Measurements from ENCODE around the gene ASCL5. TPM values are rescaled to one million over a fixed set of nuclear protein-coding genes. Genes with fewer than 3 reads are reported as not detected.

Gene ASCL5
- total RNA-seq, 2 experiments from 2014 or later, result not detected

- ATAC-seq (no peak), DNase-seq (no peak)
- Mint-ChIP-seq H3K27me3 (no peaks in the 10 kb centered on the region), H3K4me3 (no peak overlapping the region), H3K27ac (no peak overlapping the region), H3K9me3 (ENCODE audit: low read depth) (no peaks in the 10 kb centered on the region), H3K4me1 (no peaks in the 10 kb centered on the region), H3K36me3 (no peaks in the 10 kb centered on the region)
- CTCF ChIA-PET, result interaction anchor here (1.1 kb wide), 1 partner anchor 22 kb away, joined by 3 read pairs; no protein-coding TSS in a partner anchor
These were observed 17.7 kb upstream of the ASCL5 start for GRCh38 chr1:201144701-201145100.

- H3K27ac Mint-ChIP-seq, result no peak overlapping the region
- no peaks in the 10 kb centered on the region for H3K27me3 Mint-ChIP-seq
- H3K4me1 Mint-ChIP-seq, result no peaks in the 10 kb centered on the region
- no peak overlapping the region for H3K4me3 Mint-ChIP-seq
- ATAC-seq, result no peak
- CTCF ChIA-PET, result interaction anchor here (1.1 kb wide), 1 partner anchor 22 kb away, joined by 3 read pairs; no protein-coding TSS in a partner anchor
- no peaks in the 10 kb centered on the region for H3K9me3 Mint-ChIP-seq (ENCODE audit: low read depth)
- no peak for DNase-seq
- H3K36me3 Mint-ChIP-seq, result no peaks in the 10 kb centered on the region
These were observed 17.0 kb upstream of the ASCL5 start for GRCh38 chr1:201143726-201144635.

- no peaks in the 10 kb centered on the region for H3K9me3 Mint-ChIP-seq (ENCODE audit: low read depth)
- no peak overlapping the region for H3K27ac Mint-ChIP-seq
- H3K4me3 Mint-ChIP-seq, result no peak overlapping the region
- no peak for ATAC-seq
- no peak for DNase-seq
- no peaks in the 10 kb centered on the region for H3K36me3 Mint-ChIP-seq
- no peaks in the 10 kb centered on the region for H3K4me1 Mint-ChIP-seq
- CTCF ChIA-PET, result interaction anchor here (1.1 kb wide), 1 partner anchor 21 kb away, joined by 3 read pairs; no protein-coding TSS in a partner anchor
- H3K27me3 Mint-ChIP-seq, result no peaks in the 10 kb centered on the region
These were observed 16.1 kb upstream of the ASCL5 start for GRCh38 chr1:201142849-201143725.

- CTCF ChIA-PET, result interaction anchor here (0.6 to 0.9 kb wide), 2 partner anchors 61 to 163 kb away, joined by 3 read pairs; no protein-coding TSS in a partner anchor
- Mint-ChIP-seq H3K27me3 (no peaks in the 10 kb centered on the region), H3K4me1 (no peaks in the 10 kb centered on the region), H3K9me3 (ENCODE audit: low read depth) (no peaks in the 10 kb centered on the region), H3K27ac (no peak overlapping the region), H3K4me3 (no peak overlapping the region), H3K36me3 (no peaks in the 10 kb centered on the region)
- DNase-seq (no peak), ATAC-seq (no peak)
These were observed 15.2 kb upstream of the ASCL5 start for GRCh38 chr1:201142011-201142848.

GRCh38 chr1:201141418-201141817 lies 14.4 kb upstream of the ASCL5 start:
- Mint-ChIP-seq H3K27me3 (no peaks in the 10 kb centered on the region), H3K4me3 (no peak overlapping the region), H3K9me3 (ENCODE audit: low read depth) (no peaks in the 10 kb centered on the region), H3K36me3 (no peaks in the 10 kb centered on the region), H3K4me1 (no peaks in the 10 kb centered on the region), H3K27ac (no peak overlapping the region)
- no peak for DNase-seq
- CTCF ChIA-PET, result interaction anchor here (0.9 kb wide), 1 partner anchor 162 kb away, joined by 3 read pairs; no protein-coding TSS in a partner anchor
- no peak for ATAC-seq

- Mint-ChIP-seq H3K4me3 (no peak overlapping the region), H3K27me3 (no peaks in the 10 kb centered on the region), H3K36me3 (no peaks in the 10 kb centered on the region), H3K4me1 (no peaks in the 10 kb centered on the region), H3K27ac (no peak overlapping the region), H3K9me3 (ENCODE audit: low read depth) (no peaks in the 10 kb centered on the region)
- CTCF ChIA-PET, result no interaction called here
- ATAC-seq (no peak), DNase-seq (no peak)
These were observed 13.9 kb upstream of the ASCL5 start for GRCh38 chr1:201140941-201141260.

GRCh38 chr1:201140235-201140940 lies 13.4 kb upstream of the ASCL5 start:
- Mint-ChIP-seq H3K4me1 (no peaks in the 10 kb centered on the region), H3K27me3 (no peaks in the 10 kb centered on the region), H3K27ac (no peak overlapping the region), H3K36me3 (no peaks in the 10 kb centered on the region), H3K4me3 (no peak overlapping the region), H3K9me3 (ENCODE audit: low read depth) (no peaks in the 10 kb centered on the region)
- CTCF ChIA-PET, result interaction anchor here (0.7 kb wide), 1 partner anchor 221 kb away, joined by 3 read pairs; no protein-coding TSS in a partner anchor
- no peak for DNase-seq
- no peak for ATAC-seq

GRCh38 chr1:201139756-201140155 lies 12.8 kb upstream of the ASCL5 start:
- Mint-ChIP-seq H3K27me3 (no peaks in the 10 kb centered on the region), H3K36me3 (no peaks in the 10 kb centered on the region), H3K4me3 (no peak overlapping the region), H3K9me3 (ENCODE audit: low read depth) (no peaks in the 10 kb centered on the region), H3K4me1 (no peaks in the 10 kb centered on the region), H3K27ac (no peak overlapping the region)
- no peak for DNase-seq
- CTCF ChIA-PET, result interaction anchor here (0.7 kb wide), 1 partner anchor 222 kb away, joined by 3 read pairs; no protein-coding TSS in a partner anchor
- no peak for ATAC-seq

- Mint-ChIP-seq H3K9me3 (ENCODE audit: low read depth) (no peaks in the 10 kb centered on the region), H3K4me1 (no peaks in the 10 kb centered on the region), H3K27me3 (no peaks in the 10 kb centered on the region), H3K4me3 (no peak overlapping the region), H3K27ac (no peak overlapping the region), H3K36me3 (no peaks in the 10 kb centered on the region)
- no peak for ATAC-seq
- DNase-seq, result no peak
- CTCF ChIA-PET, result no interaction called here
These were observed 12.3 kb upstream of the ASCL5 start for GRCh38 chr1:201139306-201139705.

GRCh38 chr1:201138311-201138840 lies 11.4 kb upstream of the ASCL5 start:
- CTCF ChIA-PET, result interaction anchor here (0.7 to 1.0 kb wide), 2 partner anchors 16 to 19 kb away, joined by 3 read pairs; no protein-coding TSS in a partner anchor
- no peaks in the 10 kb centered on the region for H3K36me3 Mint-ChIP-seq
- ATAC-seq (no peak), DNase-seq (no peak)
- H3K4me1 Mint-ChIP-seq, result no peaks in the 10 kb centered on the region
- no peak overlapping the region for H3K27ac Mint-ChIP-seq
- no peaks in the 10 kb centered on the region for H3K9me3 Mint-ChIP-seq (ENCODE audit: low read depth)
- H3K4me3 Mint-ChIP-seq, result no peak overlapping the region
- H3K27me3 Mint-ChIP-seq, result no peaks in the 10 kb centered on the region

- ATAC-seq (no peak), DNase-seq (no peak)
- Mint-ChIP-seq H3K4me3 (no peak overlapping the region), H3K9me3 (ENCODE audit: low read depth) (no peaks in the 10 kb centered on the region), H3K27me3 (no peaks in the 10 kb centered on the region), H3K27ac (no peak overlapping the region), H3K4me1 (no peaks in the 10 kb centered on the region), H3K36me3 (no peaks in the 10 kb centered on the region)
- CTCF ChIA-PET, result interaction anchor here (0.7 to 1.3 kb wide), 4 partner anchors 15 to 18 kb away, joined by 3 to 6 read pairs (median 4); partner anchors contain the start of gene TMEM9
These were observed 10.8 kb upstream of the ASCL5 start for GRCh38 chr1:201137579-201138310.
